Measurements from ENCODE around the gene GRAMD1A. TPM values are rescaled to one million over a fixed set of nuclear protein-coding genes. Genes with fewer than 3 reads are reported as not detected.

The GRAMD1A gene
- polyA plus RNA-seq, 1 of the 3 experiments (the other 2 are of a cell fraction): 81.9 TPM

GRCh38 chr19:35013041-35013819 is 13.1 kb downstream of the GRAMD1A start:
- no peaks in the 10 kb centered on the region for H3F3A ChIP-seq (replicated peaks; ENCODE audit: insufficient read depth)
- H3K79me2 ChIP-seq (ENCODE audit: insufficient read depth): peaks cover 2% of the 10 kb centered on the region; the same call in 1 of the 2 replicates
- ChIA-PET CTCF (interaction anchor here (0.7 to 3.8 kb wide), 13 partner anchors 9 to 175 kb away, joined by 3 to 16 read pairs (median 5); partner anchors contain the start of genes GRAMD1A and SCN1B), POLR2A (interaction anchor here (1.2 kb wide), 1 partner anchor 12 kb away, joined by 4 read pairs; no protein-coding TSS in a partner anchor)
- no peak overlapping the region for H3K4me2 ChIP-seq
- H3K27me3 ChIP-seq (ENCODE audit: insufficient read depth): no peaks in the 10 kb centered on the region
- H4K20me1 ChIP-seq (ENCODE audit: insufficient read depth): 0 out of 2 replicates have a peak, but pooled peaks cover 1% of the 10 kb centered on the region
- H3K27ac ChIP-seq (ENCODE audit: low read depth in 2 of 2, low read length in 1 of 2): peak overlapping the region in 1 of 2 experiments; percentile 37; a peak in 1 of 4 replicates
- H2AFZ ChIP-seq (ENCODE audit: low read depth): no peak overlapping the region
- WGBS (ENCODE audit: low lambda C conversion rate): 79% methylated on average over 31 of the region's 32 CpGs
- no peak overlapping the region for H3K9ac ChIP-seq
- H3K4me3 ChIP-seq (ENCODE audit: low read depth in 2 of 2, low read length in 1 of 2): peak overlapping the region in 1 of 2 experiments; percentile 49; a peak in 1 of 4 replicates
- peak; percentile 94 for DNase-seq
- no peaks in the 10 kb centered on the region for H3K9me2 ChIP-seq
- peaks cover 30 to 64% of the 10 kb centered on the region in 2 experiments for H3K36me3 ChIP-seq (replicated peaks in 1 of 2; ENCODE audit: control insufficient read depth in 1 of 2, insufficient read depth in 2 of 2, low read length in 1 of 2)
- no peaks in the 10 kb centered on the region for H3K9me3 ChIP-seq
- TF ChIP-seq RAD21 (IDR thresholded peaks at IDR 0.05; ENCODE audit: low read length) (peak; percentile 78), CTCF (IDR thresholded peaks at IDR 0.05) (peak; percentile 86), FOXJ3 (CRISPR knock-in tag; IDR thresholded peaks at IDR 0.05) (no peak), TAF1 (IDR thresholded peaks at IDR 0.05; ENCODE audit: borderline replicate concordance, low read depth, low read length) (no peak), EZH2phosphoT487 (IDR thresholded peaks at IDR 0.05; ENCODE audit: borderline replicate concordance, low read depth) (no peak), SMC3 (IDR thresholded peaks at IDR 0.05; ENCODE audit: low read depth, low read length) (peak; percentile 76), USF1 (IDR thresholded peaks at IDR 0.05; ENCODE audit: borderline replicate concordance, low read depth) (no peak), TEAD4 (IDR thresholded peaks at IDR 0.05; ENCODE audit: borderline replicate concordance, insufficient read depth) (no peak)
- peaks cover 0 to 5% of the 10 kb centered on the region in 2 experiments; a peak in 1 of 4 replicates for H3K4me1 ChIP-seq (ENCODE audit: control insufficient read depth in 1 of 2, insufficient read depth in 2 of 2, low read depth in 1 of 2, low read length in 1 of 2)

GRCh38 chr19:35013820-35014754 is 14.0 kb downstream of the GRAMD1A start:
- ChIA-PET CTCF (interaction anchor here (0.7 to 3.0 kb wide), 10 partner anchors 10 to 176 kb away, joined by 3 to 15 read pairs (median 6); partner anchors contain the start of gene SCN1B), POLR2A (interaction anchor here (1.2 kb wide), 1 partner anchor 13 kb away, joined by 4 read pairs; no protein-coding TSS in a partner anchor)
- Histone ChIP-seq H3K79me2 (ENCODE audit: insufficient read depth) (no peaks in the 10 kb centered on the region), H3K4me1 (ENCODE audit: control insufficient read depth in 1 of 2, insufficient read depth in 2 of 2, low read depth in 1 of 2, low read length in 1 of 2) (peaks cover 0 to 5% of the 10 kb centered on the region in 2 experiments; a peak in 1 of 4 replicates), H3K27me3 (ENCODE audit: insufficient read depth) (no peaks in the 10 kb centered on the region), H3F3A (replicated peaks; ENCODE audit: insufficient read depth) (no peaks in the 10 kb centered on the region), H3K9me2 (no peaks in the 10 kb centered on the region), H3K36me3 (replicated peaks in 1 of 2; ENCODE audit: control insufficient read depth in 1 of 2, insufficient read depth in 2 of 2, low read length in 1 of 2) (peaks cover 30 to 63% of the 10 kb centered on the region in 2 experiments), H3K4me2 (no peak overlapping the region), H2AFZ (ENCODE audit: low read depth) (no peak overlapping the region), H3K9ac (no peak overlapping the region), H3K27ac (ENCODE audit: low read depth in 2 of 2, low read length in 1 of 2) (no peak overlapping the region; a peak in 1 of 4 replicates), H3K4me3 (ENCODE audit: low read depth in 2 of 2, low read length in 1 of 2) (no peak overlapping the region), H3K9me3 (no peaks in the 10 kb centered on the region), H4K20me1 (ENCODE audit: insufficient read depth) (no peaks in the 10 kb centered on the region)
- peak; percentile 27 for DNase-seq
- 98% methylated on average over 12 of the region's 23 CpGs for WGBS (ENCODE audit: low lambda C conversion rate)
- TF ChIP-seq GATA2 (CRISPR knock-in tag; IDR thresholded peaks at IDR 0.05): no peak
- TF ChIP-seq IRF3 (IDR thresholded peaks at IDR 0.05; ENCODE audit: low read depth, low read length): no peak
- TF ChIP-seq SMC3 (IDR thresholded peaks at IDR 0.05; ENCODE audit: low read depth, low read length): no peak
- no peak for TF ChIP-seq MXI1 (IDR thresholded peaks at IDR 0.05; ENCODE audit: low read depth, low read length)
- no peak for TF ChIP-seq CHD2 (IDR thresholded peaks at IDR 0.05; ENCODE audit: low read length, partially characterized antibody)
- no peak for TF ChIP-seq USF2 (IDR thresholded peaks at IDR 0.05; ENCODE audit: borderline replicate concordance, low read depth, low read length)
- TF ChIP-seq RFX5 (IDR thresholded peaks at IDR 0.05; ENCODE audit: low read length): no peak
- no peak for TF ChIP-seq RCOR1 (IDR thresholded peaks at IDR 0.05; ENCODE audit: low read length)
- TF ChIP-seq NRF1 (IDR thresholded peaks at IDR 0.05; ENCODE audit: low read depth, low read length): no peak

Data from SK-N-SH (cell line).